ENCODE data around the gene CASQ1.

Gene CASQ1

GRCh38 chr1:160207771-160208556 is 17.6 kb downstream of the CASQ1 start:
- no peak for DNase-seq (ENCODE audit: extremely low spot score)
- POLR2A ChIA-PET, result no interaction called here
- CTCF ChIA-PET, result interaction anchor here (1.0 to 12.2 kb wide), 7 partner anchors 9 to 130 kb away, joined by 3 to 134 read pairs (median 9); partner anchors contain the start of gene CASQ1
- TF ChIP-seq CTCF (IDR thresholded peaks at IDR 0.05; ENCODE audit: control extremely low read depth, extremely low read depth, low read depth, missing control alignments), result no peak

- ChIA-PET POLR2A (no interaction called here), CTCF (interaction anchor here (0.7 to 12.2 kb wide), 6 partner anchors 10 to 83 kb away, joined by 3 to 134 read pairs (median 10); partner anchors contain the start of gene CASQ1)
- no peak for DNase-seq (ENCODE audit: extremely low spot score)
- no peak for TF ChIP-seq CTCF (IDR thresholded peaks at IDR 0.05; ENCODE audit: control extremely low read depth, extremely low read depth, low read depth, missing control alignments)
Measured at GRCh38 chr1:160208557-160209320, 18.4 kb downstream of the CASQ1 start.

GRCh38 chr1:160209321-160210046 is 19.1 kb downstream of the CASQ1 start:
- ChIA-PET CTCF (interaction anchor here (0.7 to 12.2 kb wide), 6 partner anchors 10 to 109 kb away, joined by 3 to 134 read pairs (median 8); partner anchors contain the start of gene CASQ1), POLR2A (no interaction called here)
- TF ChIP-seq CTCF (IDR thresholded peaks at IDR 0.05; ENCODE audit: control extremely low read depth, extremely low read depth, low read depth, missing control alignments), result no peak
- no peak for DNase-seq (ENCODE audit: extremely low spot score)

- ChIA-PET CTCF (interaction anchor here (1.0 to 12.2 kb wide), 6 partner anchors 9 to 164 kb away, joined by 3 to 134 read pairs (median 5); partner anchors contain the start of gene CASQ1), POLR2A (no interaction called here)
- no peak for DNase-seq (ENCODE audit: extremely low spot score)
- TF ChIP-seq CTCF (IDR thresholded peaks at IDR 0.05; ENCODE audit: control extremely low read depth, extremely low read depth, low read depth, missing control alignments), result no peak
Measured at GRCh38 chr1:160210561-160210960, 20.2 kb downstream of the CASQ1 start.

GRCh38 chr1:160211046-160211790 is 20.8 kb downstream of the CASQ1 start:
- TF ChIP-seq CTCF (IDR thresholded peaks at IDR 0.05; ENCODE audit: control extremely low read depth, extremely low read depth, low read depth, missing control alignments), result no peak
- no peak for DNase-seq (ENCODE audit: extremely low spot score)
- ChIA-PET CTCF (interaction anchor here (1.0 to 12.2 kb wide), 6 partner anchors 9 to 165 kb away, joined by 3 to 134 read pairs (median 5); partner anchors contain the start of gene CASQ1), POLR2A (no interaction called here)
